Hypothalamus (tissue), 51 donors: ENCODE measurements around the gene GPRC5B.

Experiments used
- DNase-seq, 51 donors: peaks; one replicate each; lab custom pipeline; 2025; lab: John Stamatoyannopoulos, UW

GPRC5B gene, protein sequence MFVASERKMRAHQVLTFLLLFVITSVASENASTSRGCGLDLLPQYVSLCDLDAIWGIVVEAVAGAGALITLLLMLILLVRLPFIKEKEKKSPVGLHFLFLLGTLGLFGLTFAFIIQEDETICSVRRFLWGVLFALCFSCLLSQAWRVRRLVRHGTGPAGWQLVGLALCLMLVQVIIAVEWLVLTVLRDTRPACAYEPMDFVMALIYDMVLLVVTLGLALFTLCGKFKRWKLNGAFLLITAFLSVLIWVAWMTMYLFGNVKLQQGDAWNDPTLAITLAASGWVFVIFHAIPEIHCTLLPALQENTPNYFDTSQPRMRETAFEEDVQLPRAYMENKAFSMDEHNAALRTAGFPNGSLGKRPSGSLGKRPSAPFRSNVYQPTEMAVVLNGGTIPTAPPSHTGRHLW

DNA sequence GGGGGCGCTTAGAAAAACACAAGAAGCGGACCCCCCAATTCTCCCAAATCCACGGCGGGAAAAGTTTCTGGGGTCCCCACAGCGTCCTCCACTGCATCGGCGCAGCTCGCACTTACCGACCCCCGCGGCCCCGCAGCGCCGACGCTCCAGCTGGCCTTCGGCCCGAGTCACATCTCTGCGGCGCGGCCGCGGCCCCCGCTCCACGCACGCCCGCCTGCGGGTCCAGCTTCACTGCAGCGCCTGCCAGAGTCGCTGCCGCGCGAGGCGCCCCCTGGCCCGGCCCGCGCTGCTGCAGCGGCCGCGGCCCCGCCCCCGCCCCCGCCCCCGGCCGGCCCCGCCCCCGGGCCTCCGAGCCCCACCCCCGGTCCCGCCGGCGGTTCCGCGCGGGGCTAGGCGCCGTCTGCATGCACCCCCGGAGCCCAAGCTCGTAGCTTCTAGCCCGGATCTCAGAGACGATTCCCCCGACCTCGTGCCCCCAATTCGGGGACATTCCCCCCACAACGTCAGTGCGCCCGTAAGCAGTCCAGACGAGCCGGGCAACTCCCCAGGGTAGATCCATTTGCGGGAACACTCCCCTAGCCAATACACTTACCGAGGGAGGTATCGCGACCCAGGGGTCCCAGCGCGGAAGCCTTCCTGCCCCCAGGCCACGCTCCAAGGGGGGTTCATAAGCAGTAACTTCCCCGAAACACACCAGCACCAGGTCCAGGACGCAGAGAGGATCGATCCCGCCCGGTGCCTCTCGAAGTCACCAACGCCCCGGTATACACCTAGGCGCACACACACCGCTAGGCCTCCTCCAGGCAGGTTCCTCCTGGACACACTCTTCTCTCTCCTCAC lies at the start of gene GPRC5B:
GPRC5B (minus strand) TSS at position 238 of the 840 bp plus-strand sequence. CDS start 12,003 bp downstream, outside the sequence.
- DNase-seq: peak in 45 of 51 donors; percentile 29 to 86 (median 66)

DNA sequence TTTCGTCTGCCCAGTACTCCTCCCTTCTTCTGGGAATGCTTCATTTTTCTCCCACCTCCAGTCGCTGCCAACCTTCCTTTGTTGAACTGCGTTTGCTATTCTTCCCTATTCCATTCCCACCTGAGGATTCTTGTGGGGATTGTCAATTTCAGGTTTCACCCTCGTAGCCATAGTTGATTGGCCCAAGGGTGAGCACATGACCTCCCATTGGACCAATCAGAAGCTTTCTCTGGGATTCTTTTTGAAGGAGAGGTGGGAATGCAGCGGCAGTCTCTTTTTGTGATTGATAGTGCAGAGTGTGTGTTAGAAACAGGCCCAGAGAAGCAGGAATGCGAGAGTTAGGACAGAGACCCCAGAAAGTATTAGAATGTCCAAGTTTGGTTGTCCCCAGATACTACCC lies 49.1 kb upstream of the GPRC5B start:
- DNase-seq: no peak

DNA sequence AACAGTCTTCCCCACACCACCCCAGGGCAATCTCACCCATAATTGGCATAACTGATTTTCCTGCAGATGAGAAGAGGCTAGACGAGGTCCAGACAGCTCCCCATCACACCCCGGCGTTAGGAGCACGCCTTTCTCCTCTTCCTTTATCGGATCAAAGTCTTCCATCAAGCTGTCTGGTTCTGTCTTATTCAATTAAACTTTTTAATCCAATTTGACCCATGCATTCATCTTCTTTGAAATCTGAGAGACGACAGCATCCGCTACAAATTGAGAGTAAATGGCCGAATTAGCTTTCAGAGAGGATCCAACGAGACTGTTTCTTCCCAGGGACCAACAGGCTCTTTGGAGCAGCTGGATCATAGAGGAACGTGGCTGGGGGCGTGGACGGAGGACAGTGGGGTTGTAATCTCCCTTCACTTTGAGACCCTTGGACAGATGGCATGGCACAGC lies 44.4 kb upstream of the GPRC5B start:
- DNase-seq: no peak

DNA sequence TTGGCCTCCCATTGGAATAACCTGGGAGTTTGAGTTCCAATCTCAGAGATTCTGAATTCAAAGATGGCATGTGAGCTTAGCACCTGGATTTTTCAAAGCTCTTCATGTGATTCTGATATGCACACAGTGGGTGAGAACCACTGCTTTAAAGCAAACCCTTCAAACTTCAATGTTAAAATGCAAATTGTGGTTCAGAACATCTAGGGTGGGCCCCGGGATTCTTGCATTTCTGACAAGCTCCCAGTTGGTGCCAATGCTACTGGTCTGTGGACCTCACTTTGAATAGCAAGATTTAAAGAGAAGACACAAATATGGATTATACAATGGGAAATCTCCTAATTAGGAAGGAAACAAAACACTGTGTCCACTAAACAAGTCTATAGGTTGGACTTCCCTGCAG lies 43.8 kb upstream of the GPRC5B start:
- no peak for DNase-seq

DNA sequence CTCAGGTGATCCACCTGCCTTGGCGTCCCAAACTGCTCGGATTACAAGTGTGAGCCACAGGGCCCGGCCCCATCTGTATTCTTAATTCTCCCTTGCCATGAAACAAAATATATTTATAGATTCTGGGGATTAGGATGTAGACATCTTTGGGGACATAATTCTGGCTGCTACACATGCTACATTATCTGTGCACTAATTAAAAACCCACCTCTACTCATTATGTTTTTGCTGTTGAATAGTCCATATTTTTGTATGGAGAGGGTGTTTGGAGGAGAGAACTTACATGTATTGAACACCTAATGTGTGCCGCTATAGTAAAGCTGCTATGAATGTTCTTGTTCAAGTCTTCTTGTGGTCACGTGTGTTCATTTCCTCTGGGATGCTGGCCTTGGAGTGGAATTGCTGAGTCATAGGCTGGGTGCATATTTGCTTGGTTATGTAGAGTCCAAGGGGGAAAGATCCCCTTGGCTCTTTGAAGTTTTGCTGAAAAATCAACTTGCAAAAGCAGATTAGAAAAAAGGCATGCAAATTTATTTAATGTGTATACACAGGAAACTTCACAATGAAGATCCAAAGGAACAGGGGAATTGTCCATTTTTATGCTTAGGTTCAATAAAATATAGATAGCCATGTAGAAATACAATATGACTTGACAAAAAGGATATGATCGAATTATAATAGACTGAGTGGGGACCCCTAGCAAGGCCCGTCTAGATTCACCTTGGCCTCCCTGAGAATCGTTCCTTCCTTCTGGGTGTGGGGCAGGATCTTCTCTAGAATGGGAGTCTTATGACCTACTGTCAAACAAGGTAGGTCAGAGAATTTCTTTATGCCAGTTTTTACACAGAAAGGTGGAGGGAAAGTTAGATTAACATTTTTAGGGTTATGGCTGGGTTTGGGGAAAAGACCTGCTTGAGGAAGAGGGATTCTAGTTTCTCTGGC lies 42.1 kb upstream of the GPRC5B start:
- DNase-seq: no peak

DNA sequence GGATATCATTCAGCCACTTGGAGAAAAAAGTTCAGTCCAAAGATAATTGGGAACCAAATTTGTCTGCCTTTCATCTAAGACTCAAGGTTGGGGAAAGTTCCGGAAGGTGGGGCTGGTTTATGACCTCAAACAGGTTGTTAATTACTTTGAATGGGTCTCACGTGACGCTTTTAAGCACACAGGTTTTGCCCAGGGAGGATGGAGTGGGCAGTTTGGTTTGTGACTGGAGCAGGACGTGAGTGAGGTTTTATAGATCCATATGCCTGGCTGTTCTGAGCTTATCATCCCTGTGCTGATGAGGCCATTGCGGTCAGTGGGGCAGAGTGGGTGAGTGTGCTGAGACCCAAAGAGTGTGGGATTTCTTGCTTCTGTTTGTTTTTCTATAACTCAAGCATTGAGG lies 38.7 kb upstream of the GPRC5B start:
- DNase-seq: no peak

DNA sequence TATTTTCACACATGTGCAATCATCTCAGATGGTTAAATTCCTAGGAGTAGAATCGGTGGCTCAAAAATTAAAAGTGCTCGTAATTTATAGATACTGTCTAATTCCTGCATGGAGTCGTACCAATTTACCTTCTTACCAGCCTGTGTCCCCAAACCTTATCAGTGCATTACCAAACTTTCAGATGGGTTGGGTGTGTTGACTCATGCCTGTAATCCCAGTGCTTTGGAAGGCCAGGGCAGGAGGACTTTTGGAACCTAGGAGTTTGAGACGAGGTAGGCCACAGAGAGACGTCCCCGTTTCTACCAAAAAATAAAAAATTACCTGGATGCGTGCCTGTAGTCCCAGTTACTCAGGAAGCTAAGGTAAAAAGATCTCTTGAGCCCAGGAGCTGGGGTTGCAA lies 34.5 kb upstream of the GPRC5B start:
- DNase-seq: no peak

DNA sequence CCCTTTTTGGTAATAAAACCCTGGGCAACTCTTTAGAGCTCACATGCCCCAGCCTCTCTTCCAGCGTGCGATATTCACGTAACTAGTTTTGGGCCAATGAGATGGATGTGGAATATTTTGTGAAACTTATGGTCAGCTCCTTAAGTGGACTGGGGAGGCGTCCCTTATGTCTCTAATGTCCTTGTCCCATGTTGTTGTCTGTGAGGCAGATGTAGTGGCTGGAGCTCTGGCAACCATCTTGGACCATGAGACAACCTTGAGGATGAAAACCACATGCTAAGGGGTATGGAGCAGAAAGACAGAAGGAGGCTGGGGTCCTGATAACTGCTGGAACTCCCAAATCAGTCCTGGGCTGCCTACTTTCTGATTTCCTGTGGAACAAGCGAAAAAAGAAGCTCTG lies 31.4 kb upstream of the GPRC5B start:
- DNase-seq: no peak

DNA sequence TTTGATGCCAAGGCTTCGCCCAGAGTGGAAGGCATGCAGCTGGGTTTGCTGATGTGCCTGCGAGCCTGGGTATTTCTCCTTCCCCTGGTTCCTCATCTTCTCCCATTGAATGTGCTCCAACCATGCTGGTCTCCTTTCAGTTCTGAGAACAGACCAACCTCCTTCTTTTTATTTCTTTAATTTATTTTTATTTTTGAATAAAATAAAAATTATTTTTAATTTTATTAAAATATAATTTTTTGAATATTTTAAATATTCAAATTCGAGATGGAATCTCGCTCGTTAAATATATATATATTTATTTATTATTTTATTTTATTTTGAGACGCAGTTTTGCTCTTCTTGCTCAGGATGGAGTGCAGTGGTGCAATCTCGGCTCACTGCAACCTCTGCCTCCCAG lies 30.2 kb upstream of the GPRC5B start:
- no peak for DNase-seq

DNA sequence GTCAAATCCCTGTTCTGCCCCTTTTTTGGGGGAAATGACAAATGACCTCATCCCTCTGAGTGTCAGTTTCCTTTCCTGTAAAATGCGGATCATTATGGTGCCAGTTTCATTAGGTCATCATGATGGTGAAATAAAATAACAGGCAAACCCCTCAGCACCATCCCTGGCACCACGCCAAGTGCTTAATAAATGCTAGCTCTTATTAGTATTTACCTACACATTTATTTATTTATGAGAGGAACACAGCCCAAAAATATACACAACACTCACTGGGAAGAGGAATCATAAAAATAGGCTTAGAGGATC lies 28.6 kb upstream of the GPRC5B start:
- DNase-seq: no peak

DNA sequence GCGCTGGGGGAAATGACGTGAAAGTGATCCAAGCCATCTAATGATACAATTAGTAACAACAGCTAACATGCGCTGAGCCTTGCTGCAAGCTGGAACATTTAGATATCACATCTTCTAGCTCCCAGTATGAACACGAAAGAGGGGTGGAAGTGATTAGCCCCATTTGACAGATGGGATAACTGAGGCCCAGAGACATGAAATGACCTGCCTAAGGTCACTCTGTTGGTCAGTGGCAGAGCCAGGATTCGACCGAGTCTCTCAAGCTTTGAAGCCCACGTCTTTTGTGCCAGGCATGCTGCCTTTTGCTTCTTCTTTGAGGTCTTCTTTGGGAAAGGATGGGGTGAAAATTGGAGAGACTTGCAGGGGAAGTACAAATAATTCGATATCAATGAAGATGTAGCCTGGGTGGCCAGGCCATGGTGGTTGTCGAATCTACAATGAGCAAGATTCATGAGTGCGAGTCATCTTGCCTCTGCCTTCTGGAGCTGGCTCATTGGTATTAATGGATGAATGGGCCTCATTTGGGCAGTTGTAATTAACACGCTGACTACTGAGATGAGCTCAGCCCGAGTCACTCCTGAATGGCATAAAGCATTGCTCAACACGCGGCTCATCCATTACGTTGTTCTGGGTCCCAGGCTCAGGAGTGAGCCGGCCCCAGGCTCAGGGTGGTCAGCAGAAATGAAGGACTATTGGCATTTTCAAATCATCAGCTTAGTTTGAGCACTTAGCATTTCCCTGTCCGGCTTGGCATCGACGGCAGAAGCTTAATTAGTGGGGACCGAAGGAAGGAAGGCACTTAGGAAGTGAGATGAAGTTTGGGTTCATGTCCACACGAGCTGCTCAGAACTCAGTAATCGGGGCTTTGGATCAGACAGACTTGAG lies 28.0 kb upstream of the GPRC5B start:
- DNase-seq: peak in 1 of 51 donors; percentile 17

DNA sequence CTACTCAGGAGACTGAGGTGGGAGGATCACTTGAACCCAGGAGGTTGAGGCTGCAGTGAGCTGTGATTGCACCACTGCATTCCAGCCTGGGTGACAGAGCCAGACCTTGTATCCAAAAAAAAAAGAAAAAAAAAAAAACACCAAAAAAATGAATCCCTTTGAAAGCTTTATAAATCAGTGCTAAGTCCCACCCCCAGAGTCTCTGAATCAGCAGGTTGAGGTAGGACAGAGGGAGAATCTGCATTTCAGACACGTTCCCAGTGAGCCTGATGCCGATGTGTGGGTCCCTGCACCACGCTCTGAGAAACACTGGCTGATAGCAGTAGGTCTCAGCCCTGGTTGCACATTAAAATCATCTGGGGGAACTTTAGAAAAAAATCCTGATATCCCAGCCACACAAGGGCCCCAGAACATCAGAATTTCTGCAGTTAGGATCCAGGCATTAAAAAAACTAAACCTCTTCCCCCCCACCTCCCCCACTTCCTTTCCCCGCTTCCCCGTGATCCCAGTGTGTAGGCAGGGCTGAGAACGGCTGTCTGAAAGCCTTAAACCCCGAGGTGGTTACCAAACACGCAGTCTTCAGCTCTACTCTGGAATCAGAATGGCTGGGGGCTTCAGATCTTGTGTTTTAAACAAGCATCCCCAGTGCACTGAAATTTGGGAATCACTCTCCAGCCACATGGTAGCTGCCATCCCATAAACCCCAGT lies 27.3 kb upstream of the GPRC5B start:
- DNase-seq: no peak

DNA sequence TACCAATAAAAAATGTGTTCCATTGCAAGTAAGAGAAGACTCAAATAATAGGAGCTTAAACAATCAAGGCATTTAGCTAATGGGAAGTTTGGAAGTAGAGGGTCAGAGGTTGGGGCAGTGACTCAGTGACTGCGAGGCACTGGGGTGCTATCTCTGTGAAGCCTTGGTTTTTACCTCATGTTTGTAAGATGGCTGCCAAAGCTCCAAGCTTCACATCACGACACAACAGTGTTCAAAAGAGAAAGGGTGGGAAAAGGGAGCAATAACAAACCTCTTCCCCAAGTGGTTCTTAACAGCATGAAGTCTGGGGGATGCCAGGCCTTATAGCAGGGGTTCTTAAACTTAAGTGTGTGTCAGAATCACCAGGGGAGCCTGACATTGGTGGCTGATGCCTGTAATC lies 26.6 kb upstream of the GPRC5B start:
- DNase-seq: no peak

DNA sequence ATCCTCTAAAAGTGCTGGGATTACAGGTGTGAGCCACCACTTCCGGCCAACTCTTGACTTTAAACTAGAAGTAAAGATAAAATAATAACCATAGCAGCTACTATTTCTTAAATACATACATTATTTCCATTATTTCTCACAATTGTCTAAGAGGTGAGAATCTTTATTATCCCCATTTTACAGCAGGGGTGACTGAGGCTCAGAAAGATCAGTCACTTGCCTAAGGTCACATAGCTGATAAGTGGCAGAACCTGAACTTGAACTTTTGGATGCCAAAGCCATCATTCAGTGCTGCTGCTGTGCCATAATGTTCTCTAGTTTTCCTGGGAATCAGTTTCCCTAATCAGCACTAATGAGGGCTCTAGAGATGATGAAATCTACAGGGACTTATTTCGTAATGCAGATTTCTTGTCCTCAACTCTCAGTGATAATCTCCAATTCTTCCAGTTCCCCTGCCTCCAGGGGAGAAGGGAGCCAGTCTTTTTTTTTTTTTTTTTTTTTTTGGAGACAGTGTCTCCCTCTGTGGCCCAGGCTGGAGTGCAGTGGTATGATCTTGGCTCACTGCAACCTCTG lies 25.2 kb upstream of the GPRC5B start:
- DNase-seq: no peak

DNA sequence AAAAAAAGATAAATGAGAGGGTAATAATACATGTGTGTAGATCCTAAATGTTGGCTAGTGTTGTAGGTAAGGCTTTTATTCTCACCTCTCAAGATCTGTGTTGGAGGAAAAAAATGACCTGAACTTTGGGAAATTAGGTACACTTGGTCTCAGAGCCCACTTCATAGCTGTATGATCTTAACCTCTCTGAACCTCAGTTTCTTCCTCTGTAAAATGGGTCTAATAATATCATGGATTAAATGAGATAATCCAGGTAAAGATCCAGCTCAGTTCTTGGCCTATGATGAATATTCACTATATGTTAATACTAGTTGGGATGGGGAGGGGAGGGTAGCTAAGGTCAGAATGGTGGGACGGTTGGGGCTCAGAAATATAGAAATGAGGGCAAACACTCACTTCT lies 24.3 kb upstream of the GPRC5B start:
- DNase-seq: no peak

DNA sequence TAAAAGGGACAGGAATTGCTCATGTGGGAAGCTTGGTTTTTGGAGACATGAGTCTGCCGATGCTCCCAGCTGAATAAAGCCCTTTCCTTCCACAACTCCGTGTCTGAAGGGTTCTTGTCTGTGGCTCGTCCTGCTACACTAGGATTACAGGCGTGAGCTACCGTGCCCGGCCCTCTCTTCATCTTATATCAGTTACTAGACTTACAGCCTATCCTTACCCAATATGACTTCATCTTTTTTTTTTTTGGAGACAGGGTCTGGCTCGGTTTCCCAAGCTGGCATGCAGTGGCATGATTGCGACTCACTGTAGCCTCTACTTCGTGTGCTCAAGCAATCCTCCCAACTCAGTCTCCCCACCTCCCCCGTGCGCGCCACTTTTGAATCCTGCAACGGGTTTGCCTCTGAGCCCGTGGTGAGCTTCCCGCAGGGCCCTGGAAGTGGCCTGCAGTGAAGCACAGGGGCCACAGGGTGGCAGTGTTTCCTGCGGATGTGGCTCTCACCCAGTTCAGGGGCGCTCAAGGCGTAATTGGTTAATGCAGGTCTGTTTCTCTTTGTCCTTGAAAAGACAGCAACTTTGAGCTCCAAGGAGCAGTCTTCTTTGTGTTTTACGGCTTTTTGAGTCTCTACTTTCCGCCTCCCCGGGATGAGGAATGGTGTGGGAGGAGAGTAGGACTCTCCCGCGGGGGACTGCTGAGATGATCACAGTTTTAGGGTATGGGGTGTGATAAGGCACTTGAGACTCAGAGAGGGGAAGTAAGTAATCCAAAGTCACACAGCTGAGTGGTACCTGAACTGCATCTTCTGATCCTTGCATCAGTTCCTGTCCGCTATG lies 22.7 kb upstream of the GPRC5B start:
- DNase-seq: peak in 47 of 51 donors; percentile 3 to 75 (median 30)

DNA sequence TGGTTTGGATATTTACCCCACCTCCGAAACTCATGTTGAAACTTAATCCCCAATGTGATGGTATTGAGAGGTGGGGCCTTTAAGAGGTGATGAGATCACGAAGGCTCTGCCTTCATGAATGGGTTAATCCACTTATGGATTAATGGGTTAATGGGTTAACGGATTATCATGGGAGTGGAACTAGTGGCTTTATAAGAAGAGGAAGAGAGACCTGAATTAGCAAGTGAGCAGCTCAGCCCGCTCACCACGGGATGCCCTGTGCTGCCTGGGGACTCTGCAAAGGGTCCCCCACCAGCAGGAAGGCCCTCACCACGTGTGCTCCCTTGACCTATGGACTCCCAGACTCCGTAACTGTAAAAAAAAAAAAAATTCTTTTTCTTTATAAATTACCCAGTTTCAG lies 16.5 kb upstream of the GPRC5B start:
- no peak for DNase-seq

DNA sequence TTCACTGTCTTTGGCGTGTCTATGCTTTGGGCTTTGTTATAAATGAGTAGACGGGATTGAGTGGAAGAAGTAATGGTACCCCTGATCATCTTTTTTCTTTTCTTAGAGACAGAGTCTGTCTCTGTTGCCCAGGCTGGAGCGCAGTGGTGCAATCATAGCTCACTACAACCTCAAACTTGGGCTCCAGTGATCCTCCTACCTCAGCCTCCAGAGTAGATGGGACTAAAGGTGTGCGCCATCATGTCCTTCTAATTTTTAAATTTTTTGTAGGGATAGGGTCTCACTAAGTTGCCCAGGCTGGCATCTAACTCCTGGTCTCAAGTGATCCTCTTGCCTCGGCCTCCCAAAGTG lies 14.9 kb upstream of the GPRC5B start:
- DNase-seq: no peak
